HEK293 (cell line): ENCODE data around the gene MEAF6.

ENCODE experiments used
- CTCF ChIA-PET: fragments of 350-600 bp; formaldehyde crosslinking; extraction: SDS; loops from one replicate; lab custom pipeline; 2021; ENCODE audit warnings: antibody characterized with exemption; lab: Yijun Ruan, JAX
- POLR2A ChIA-PET: fragments of 300-600 bp; formaldehyde crosslinking; extraction: SDS; loops from one replicate; lab custom pipeline; 2020; ENCODE audit warnings: antibody characterized with exemption, inconsistent platforms; lab: Yijun Ruan, JAX
- H3K27ac ChIP-seq: fragments of 200-500 bp; sonication (Bioruptor generic); 2 replicates; pipeline ENCODE4 v1.5.1; 2014; ENCODE audit warnings: low read depth, low read length, control low read depth, inconsistent platforms; ENCODE audit errors: extremely low read depth
- H3K36me3 ChIP-seq, 2 experiments: fragments of 200-500 bp in 1 of 2; sonication (Bioruptor generic) in 1 of 2; 1 replicate in 1 of 2; 2 replicates in 1 of 2; pipeline ENCODE4 v1.5.1; 2014 to 2017; ENCODE audit warnings: inconsistent platforms in 2 of 2, low read length in 2 of 2; ENCODE audit not compliant: control insufficient read depth in 2 of 2, insufficient read depth in 1 of 2
- H3K4me1 ChIP-seq: fragments of 200-500 bp; sonication (Bioruptor generic); 2 replicates; pipeline ENCODE4 v1.5.1; 2014; ENCODE audit warnings: mild to moderate bottlenecking, low read length, inconsistent platforms; ENCODE audit not compliant: control insufficient read depth, insufficient read depth
- H3K4me3 ChIP-seq: 2 replicates; pipeline ENCODE4 v1.5.1; 2011; ENCODE audit warnings: low read depth, mild to moderate bottlenecking, control low read depth, low read length, moderate library complexity
- H3K9me3 ChIP-seq: fragments of 200-500 bp; sonication (Bioruptor generic); 2 replicates; pipeline ENCODE4 v1.5.1; 2014; ENCODE audit warnings: low read depth, low read length, inconsistent platforms; ENCODE audit not compliant: control insufficient read depth, insufficient read depth
- GFI1B ChIP-seq: fragments of 450-650 bp; formaldehyde crosslinking; IDR thresholded peaks from 2 replicates; pipeline ENCODE4 v1.5.1; 2016; ENCODE audit warnings: missing biosample characterization, missing genetic modification characterization
- GLIS2 ChIP-seq: fragments of 450-650 bp; formaldehyde crosslinking; IDR thresholded peaks from 2 replicates; pipeline ENCODE4 v1.5.1; 2016; ENCODE audit warnings: missing biosample characterization, missing genetic modification characterization
- KLF9 ChIP-seq: fragments of 450-650 bp; formaldehyde crosslinking; IDR thresholded peaks from 2 replicates; pipeline ENCODE4 v1.5.1; 2016; ENCODE audit warnings: missing biosample characterization, missing genetic modification characterization, low read depth
- ZEB2 ChIP-seq: fragments of 450-650 bp; formaldehyde crosslinking; IDR thresholded peaks from 2 replicates; pipeline ENCODE4 v1.5.1; 2016; ENCODE audit warnings: missing biosample characterization, missing genetic modification characterization
- ZFP69B ChIP-seq: fragments of 450-650 bp; formaldehyde crosslinking; IDR thresholded peaks from 2 replicates; pipeline ENCODE4 v1.5.1; 2016; ENCODE audit warnings: missing biosample characterization, missing genetic modification characterization
- ZIC2 ChIP-seq: fragments of 450-650 bp; formaldehyde crosslinking; IDR thresholded peaks from 2 replicates; pipeline ENCODE4 v1.5.1; 2016; ENCODE audit warnings: missing biosample characterization, missing genetic modification characterization
- ZNF184 ChIP-seq: fragments of 450-650 bp; IDR thresholded peaks from 2 replicates; pipeline ENCODE4 v1.5.1; 2018; ENCODE audit warnings: missing biosample characterization, mild to moderate bottlenecking, missing genetic modification characterization
- ZNF239 ChIP-seq: fragments of 450-650 bp; formaldehyde crosslinking; IDR thresholded peaks from 2 replicates; pipeline ENCODE4 v1.5.1; 2016; ENCODE audit warnings: missing biosample characterization, missing genetic modification characterization
- ZNF341 ChIP-seq: fragments of 450-650 bp; formaldehyde crosslinking; IDR thresholded peaks from 2 replicates; pipeline ENCODE4; 2016; ENCODE audit warnings: low read depth, missing biosample characterization, missing genetic modification characterization
- ZNF600 ChIP-seq: fragments of 450-650 bp; formaldehyde crosslinking; IDR thresholded peaks from 2 replicates; pipeline ENCODE4 v1.5.1; 2016; ENCODE audit warnings: missing biosample characterization, missing genetic modification characterization
- ZNF670 ChIP-seq: fragments of 450-650 bp; formaldehyde crosslinking; IDR thresholded peaks from 2 replicates; pipeline ENCODE4 v1.5.1; 2016; ENCODE audit warnings: missing biosample characterization, missing genetic modification characterization, low read depth
- ZNF701 ChIP-seq: fragments of 450-650 bp; formaldehyde crosslinking; IDR thresholded peaks from 2 replicates; pipeline ENCODE4 v1.5.1; 2016; ENCODE audit warnings: missing biosample characterization, missing genetic modification characterization
- ZNF768 ChIP-seq: fragments of 450-650 bp; formaldehyde crosslinking; IDR thresholded peaks from 2 replicates; pipeline ENCODE4 v1.5.1; 2018; ENCODE audit warnings: missing biosample characterization, mild to moderate bottlenecking, missing genetic modification characterization
- TF ChIP-seq, protein P1 (sequence below): fragments of 450-650 bp; formaldehyde crosslinking; conservative IDR thresholded peaks from 2 replicates; pipeline ENCODE4 v1.5.1; 2016; ENCODE audit warnings: low read depth, missing biosample characterization, missing genetic modification characterization
- TF ChIP-seq, protein P2 (sequence below): fragments of 450-650 bp; formaldehyde crosslinking; IDR thresholded peaks from 2 replicates; pipeline ENCODE4 v1.5.1; 2017; ENCODE audit warnings: missing biosample characterization, missing genetic modification characterization
- TF ChIP-seq, protein P3 (sequence below): fragments of 450-650 bp; formaldehyde crosslinking; optimal IDR thresholded peaks from 2 replicates; pipeline ENCODE3; 2016; ENCODE audit warnings: missing biosample characterization, mild to moderate bottlenecking, missing genetic modification characterization
- TF ChIP-seq, protein P4 (sequence below): fragments of 450-650 bp; formaldehyde crosslinking; IDR thresholded peaks from 2 replicates; pipeline ENCODE4 v1.5.1; 2016; ENCODE audit warnings: missing biosample characterization, missing genetic modification characterization
- TF ChIP-seq, protein P5 (sequence below): fragments of 450-650 bp; formaldehyde crosslinking; IDR thresholded peaks from 2 replicates; pipeline ENCODE4 v1.5.1; 2016; ENCODE audit warnings: missing biosample characterization, missing genetic modification characterization
- TF ChIP-seq, protein P6 (sequence below): fragments of 450-650 bp; formaldehyde crosslinking; IDR thresholded peaks from 2 replicates; pipeline ENCODE4 v1.5.1; 2016; ENCODE audit warnings: missing biosample characterization, missing genetic modification characterization

Gene MEAF6

DNA sequence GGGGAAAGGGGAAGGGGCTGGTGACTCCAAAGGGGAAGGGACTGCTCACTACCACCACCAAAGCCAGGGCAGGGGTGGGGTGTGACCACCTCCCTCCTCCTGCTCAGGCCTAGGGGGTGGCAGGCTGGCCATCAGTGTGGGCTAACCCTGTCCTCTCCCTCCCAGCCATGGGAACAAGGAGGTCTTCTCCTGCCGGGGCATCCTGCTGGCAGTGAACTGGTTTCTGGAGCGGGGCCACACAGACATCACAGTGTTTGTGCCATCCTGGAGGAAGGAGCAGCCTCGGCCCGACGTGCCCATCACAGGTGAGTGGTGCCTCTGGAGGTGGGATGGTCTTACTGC lies 34.5 kb downstream of the MEAF6 start:
- Histone ChIP-seq H3K9me3 (no peaks in the 10 kb centered on the region), H3K4me1 (peaks cover 5% of the 10 kb centered on the region), H3K27ac (no peak overlapping the region), H3K36me3 (peaks cover 0 to 96% of the 10 kb centered on the region in 2 experiments; a peak in 1 of 3 replicates), H3K4me3 (no peak overlapping the region)
- POLR2A ChIA-PET = no interaction called here
- TF ChIP-seq ZNF184 (tag by site-specific recombination) (no peak), ZIC2 (tag by site-specific recombination) (peak; percentile 30; the same call in 1 of the 2 replicates)
- CTCF ChIA-PET = interaction anchor here (10.7 kb wide), 1 partner anchor 5 kb away, joined by 127 read pairs; no protein-coding TSS in a partner anchor

DNA sequence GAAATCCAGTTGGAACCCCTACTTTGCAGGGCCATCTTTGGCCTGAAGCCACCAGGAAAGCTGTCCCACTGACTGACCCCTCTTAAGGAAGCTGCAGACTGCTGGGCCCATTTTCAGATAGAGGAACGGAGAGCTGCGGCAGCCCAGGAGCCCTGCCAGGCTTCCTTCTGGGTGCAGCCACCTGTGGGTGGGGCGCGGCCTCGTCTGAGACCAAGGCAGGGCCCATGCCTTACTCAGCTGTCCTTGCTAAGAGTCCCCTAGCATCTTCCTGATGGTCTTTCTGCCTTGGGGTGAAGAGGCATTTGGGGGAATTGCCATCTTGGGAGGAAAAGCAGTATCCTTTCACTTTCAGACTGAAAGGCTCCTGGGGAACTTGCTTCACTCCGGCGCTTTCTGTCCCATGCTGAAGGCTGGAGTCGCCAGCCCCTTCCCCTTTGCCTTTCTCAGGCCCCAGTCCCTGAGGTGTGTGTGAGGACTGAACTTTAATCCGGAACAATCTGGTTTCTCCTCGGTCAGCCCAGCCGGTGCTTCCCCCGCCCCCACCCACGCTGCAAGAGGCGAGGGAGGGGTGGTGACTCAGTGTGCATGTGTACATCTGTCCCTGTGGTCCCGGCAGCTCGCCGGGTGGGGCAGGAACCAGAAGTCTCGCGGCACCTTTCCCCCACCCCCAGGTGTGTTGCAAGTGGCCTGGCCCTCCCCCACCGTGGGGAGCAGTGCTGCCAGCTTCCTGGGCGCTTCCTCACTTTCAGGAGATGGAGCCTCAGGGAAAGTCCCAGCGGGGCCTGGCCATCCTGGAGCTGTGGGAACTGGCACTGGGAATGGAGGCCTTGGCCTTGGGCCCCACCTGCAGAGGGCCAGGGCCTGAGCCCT lies 35.1 kb downstream of the MEAF6 start:
- Histone ChIP-seq H3K27ac (no peak overlapping the region), H3K4me3 (peak overlapping the region; percentile 16), H3K4me1 (peaks cover 7% of the 10 kb centered on the region), H3K36me3 (peaks cover 0 to 91% of the 10 kb centered on the region in 2 experiments; a peak in 1 of 3 replicates), H3K9me3 (no peaks in the 10 kb centered on the region)
- ChIA-PET CTCF (interaction anchor here (0.6 to 10.7 kb wide), 6 partner anchors 6 to 131 kb away, joined by 3 to 127 read pairs (median 6); partner anchors contain the start of gene MEAF6), POLR2A (interaction anchor here (1.8 kb wide), 1 partner anchor 8 kb away, joined by 8 read pairs; no protein-coding TSS in a partner anchor)
- TF ChIP-seq ZFP69B = peak; percentile 91
- TF ChIP-seq, protein P1, sequence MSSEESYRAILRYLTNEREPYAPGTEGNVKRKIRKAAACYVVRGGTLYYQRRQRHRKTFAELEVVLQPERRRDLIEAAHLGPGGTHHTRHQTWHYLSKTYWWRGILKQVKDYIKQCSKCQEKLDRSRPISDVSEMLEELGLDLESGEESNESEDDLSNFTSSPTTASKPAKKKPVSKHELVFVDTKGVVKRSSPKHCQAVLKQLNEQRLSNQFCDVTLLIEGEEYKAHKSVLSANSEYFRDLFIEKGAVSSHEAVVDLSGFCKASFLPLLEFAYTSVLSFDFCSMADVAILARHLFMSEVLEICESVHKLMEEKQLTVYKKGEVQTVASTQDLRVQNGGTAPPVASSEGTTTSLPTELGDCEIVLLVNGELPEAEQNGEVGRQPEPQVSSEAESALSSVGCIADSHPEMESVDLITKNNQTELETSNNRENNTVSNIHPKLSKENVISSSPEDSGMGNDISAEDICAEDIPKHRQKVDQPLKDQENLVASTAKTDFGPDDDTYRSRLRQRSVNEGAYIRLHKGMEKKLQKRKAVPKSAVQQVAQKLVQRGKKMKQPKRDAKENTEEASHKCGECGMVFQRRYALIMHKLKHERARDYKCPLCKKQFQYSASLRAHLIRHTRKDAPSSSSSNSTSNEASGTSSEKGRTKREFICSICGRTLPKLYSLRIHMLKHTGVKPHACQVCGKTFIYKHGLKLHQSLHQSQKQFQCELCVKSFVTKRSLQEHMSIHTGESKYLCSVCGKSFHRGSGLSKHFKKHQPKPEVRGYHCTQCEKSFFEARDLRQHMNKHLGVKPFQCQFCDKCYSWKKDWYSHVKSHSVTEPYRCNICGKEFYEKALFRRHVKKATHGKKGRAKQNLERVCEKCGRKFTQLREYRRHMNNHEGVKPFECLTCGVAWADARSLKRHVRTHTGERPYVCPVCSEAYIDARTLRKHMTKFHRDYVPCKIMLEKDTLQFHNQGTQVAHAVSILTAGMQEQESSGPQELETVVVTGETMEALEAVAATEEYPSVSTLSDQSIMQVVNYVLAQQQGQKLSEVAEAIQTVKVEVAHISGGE (tag by site-specific recombination) = peak; percentile 28; the same call in 1 of the 2 replicates
- TF ChIP-seq, protein P2, sequence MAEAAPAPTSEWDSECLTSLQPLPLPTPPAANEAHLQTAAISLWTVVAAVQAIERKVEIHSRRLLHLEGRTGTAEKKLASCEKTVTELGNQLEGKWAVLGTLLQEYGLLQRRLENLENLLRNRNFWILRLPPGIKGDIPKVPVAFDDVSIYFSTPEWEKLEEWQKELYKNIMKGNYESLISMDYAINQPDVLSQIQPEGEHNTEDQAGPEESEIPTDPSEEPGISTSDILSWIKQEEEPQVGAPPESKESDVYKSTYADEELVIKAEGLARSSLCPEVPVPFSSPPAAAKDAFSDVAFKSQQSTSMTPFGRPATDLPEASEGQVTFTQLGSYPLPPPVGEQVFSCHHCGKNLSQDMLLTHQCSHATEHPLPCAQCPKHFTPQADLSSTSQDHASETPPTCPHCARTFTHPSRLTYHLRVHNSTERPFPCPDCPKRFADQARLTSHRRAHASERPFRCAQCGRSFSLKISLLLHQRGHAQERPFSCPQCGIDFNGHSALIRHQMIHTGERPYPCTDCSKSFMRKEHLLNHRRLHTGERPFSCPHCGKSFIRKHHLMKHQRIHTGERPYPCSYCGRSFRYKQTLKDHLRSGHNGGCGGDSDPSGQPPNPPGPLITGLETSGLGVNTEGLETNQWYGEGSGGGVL (tag by site-specific recombination) = peak; percentile 48; the same call in 1 of the 2 replicates
- no peak for TF ChIP-seq ZNF670 (tag by site-specific recombination)
- TF ChIP-seq ZEB2 (tag by site-specific recombination) = 0 out of 2 replicates have a peak, but pooled peaks have one; percentile 50
- TF ChIP-seq, protein P3, sequence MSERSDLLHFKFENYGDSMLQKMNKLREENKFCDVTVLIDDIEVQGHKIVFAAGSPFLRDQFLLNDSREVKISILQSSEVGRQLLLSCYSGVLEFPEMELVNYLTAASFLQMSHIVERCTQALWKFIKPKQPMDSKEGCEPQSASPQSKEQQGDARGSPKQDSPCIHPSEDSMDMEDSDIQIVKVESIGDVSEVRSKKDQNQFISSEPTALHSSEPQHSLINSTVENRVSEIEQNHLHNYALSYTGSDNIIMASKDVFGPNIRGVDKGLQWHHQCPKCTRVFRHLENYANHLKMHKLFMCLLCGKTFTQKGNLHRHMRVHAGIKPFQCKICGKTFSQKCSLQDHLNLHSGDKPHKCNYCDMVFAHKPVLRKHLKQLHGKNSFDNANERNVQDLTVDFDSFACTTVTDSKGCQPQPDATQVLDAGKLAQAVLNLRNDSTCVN (tag by site-specific recombination) = peak; percentile 13
- TF ChIP-seq GLIS2 (tag by site-specific recombination) = peak; percentile 85
- TF ChIP-seq, protein P4, sequence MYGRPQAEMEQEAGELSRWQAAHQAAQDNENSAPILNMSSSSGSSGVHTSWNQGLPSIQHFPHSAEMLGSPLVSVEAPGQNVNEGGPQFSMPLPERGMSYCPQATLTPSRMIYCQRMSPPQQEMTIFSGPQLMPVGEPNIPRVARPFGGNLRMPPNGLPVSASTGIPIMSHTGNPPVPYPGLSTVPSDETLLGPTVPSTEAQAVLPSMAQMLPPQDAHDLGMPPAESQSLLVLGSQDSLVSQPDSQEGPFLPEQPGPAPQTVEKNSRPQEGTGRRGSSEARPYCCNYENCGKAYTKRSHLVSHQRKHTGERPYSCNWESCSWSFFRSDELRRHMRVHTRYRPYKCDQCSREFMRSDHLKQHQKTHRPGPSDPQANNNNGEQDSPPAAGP (tag by site-specific recombination) = peak; percentile 89
- peak; percentile 88 for TF ChIP-seq ZIC2 (tag by site-specific recombination)
- TF ChIP-seq ZNF341 (tag by site-specific recombination) = peak; percentile 57; the same call in 1 of the 2 replicates
- TF ChIP-seq KLF9 (tag by site-specific recombination) = peak; percentile 32; the same call in 1 of the 2 replicates
- TF ChIP-seq ZNF768 (tag by site-specific recombination) = no peak
- no peak for TF ChIP-seq GFI1B
- no peak for TF ChIP-seq ZNF701 (tag by site-specific recombination)
- TF ChIP-seq, protein P5, sequence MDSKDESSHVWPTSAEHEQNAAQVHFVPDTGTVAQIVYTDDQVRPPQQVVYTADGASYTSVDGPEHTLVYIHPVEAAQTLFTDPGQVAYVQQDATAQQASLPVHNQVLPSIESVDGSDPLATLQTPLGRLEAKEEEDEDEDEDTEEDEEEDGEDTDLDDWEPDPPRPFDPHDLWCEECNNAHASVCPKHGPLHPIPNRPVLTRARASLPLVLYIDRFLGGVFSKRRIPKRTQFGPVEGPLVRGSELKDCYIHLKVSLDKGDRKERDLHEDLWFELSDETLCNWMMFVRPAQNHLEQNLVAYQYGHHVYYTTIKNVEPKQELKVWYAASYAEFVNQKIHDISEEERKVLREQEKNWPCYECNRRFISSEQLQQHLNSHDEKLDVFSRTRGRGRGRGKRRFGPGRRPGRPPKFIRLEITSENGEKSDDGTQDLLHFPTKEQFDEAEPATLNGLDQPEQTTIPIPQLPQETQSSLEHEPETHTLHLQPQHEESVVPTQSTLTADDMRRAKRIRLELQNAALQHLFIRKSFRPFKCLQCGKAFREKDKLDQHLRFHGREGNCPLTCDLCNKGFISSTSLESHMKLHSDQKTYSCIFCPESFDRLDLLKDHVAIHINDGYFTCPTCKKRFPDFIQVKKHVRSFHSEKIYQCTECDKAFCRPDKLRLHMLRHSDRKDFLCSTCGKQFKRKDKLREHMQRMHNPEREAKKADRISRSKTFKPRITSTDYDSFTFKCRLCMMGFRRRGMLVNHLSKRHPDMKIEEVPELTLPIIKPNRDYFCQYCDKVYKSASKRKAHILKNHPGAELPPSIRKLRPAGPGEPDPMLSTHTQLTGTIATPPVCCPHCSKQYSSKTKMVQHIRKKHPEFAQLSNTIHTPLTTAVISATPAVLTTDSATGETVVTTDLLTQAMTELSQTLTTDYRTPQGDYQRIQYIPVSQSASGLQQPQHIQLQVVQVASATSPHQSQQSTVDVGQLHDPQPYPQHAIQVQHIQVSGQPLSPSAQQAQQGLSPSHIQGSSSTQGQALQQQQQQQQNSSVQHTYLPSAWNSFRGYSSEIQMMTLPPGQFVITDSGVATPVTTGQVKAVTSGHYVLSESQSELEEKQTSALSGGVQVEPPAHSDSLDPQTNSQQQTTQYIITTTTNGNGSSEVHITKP = peak; percentile 71
- TF ChIP-seq, protein P6, sequence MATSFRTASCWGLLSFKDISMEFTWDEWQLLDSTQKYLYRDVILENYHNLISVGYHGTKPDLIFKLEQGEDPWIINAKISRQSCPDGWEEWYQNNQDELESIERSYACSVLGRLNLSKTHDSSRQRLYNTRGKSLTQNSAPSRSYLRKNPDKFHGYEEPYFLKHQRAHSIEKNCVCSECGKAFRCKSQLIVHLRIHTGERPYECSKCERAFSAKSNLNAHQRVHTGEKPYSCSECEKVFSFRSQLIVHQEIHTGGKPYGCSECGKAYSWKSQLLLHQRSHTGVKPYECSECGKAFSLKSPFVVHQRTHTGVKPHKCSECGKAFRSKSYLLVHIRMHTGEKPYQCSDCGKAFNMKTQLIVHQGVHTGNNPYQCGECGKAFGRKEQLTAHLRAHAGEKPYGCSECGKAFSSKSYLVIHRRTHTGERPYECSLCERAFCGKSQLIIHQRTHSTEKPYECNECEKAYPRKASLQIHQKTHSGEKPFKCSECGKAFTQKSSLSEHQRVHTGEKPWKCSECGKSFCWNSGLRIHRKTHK = no peak
- peak; percentile 85 for TF ChIP-seq ZNF600
- TF ChIP-seq ZNF239 = no peak
